ENCODE measurements around the gene FHAD1.

- TF ChIP-seq CTCF (IDR thresholded peaks at IDR 0.05; ENCODE audit: low read depth, low read length) = no peak
- no peak for TF ChIP-seq EZH2phosphoT487 (IDR thresholded peaks at IDR 0.05; ENCODE audit: low read depth)
Observed at GRCh38 chr1:15383810-15384209, 136.8 kb downstream of the FHAD1 start.
